ENCODE results near the gene INTS1. TPM values are rescaled to one million over a fixed set of nuclear protein-coding genes. Genes with fewer than 3 reads are reported as not detected.

The INTS1 gene
- total and polyA plus RNA-seq, 10 of the 15 experiments (the other 5 are each of a cell fraction or from before 2014, with no cell fraction given): 0.52 to 89.0 (median 15.1) TPM

DNA sequence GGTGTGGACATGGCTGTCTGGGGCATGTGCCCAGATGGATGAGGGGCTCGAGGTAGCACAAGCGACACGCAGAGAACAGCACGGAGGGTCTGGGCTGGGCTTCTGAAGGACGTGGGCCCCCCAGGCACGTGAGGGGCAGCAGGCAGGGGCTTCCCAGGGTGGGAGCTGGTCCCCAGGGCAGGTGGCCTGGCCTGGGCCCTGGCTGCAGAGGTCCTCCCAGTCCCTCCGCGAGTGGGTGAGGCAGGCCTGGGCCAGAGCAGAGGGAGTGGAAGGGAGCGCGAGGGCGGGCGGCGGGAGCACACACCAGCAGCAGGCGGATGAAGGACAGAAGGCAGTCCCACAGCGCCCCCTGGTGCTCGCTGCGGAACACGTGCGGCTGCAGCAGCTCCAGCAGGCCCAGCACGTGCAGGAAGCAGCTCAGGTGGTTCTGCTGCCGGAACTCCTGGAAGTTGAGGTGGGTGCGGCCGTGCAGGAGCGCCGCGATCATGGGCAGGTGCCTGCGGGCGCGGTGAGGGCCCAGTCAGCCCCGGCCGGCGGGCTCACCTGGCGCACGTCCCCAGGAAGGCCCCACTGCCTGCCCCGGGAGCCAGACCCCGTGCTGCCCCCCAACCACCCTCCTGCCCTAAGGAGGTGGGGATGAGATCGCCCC is 30.2 kb downstream of the INTS1 start:
- Histone ChIP-seq H3K27ac (ENCODE audit: control insufficient read depth, insufficient read depth) (no peak overlapping the region), H3K4me1 (ENCODE audit: control insufficient read depth, insufficient read depth, low read length) (no peaks in the 10 kb centered on the region), H2AFZ (ENCODE audit: control insufficient read depth, low read depth, low read length) (no peak overlapping the region), H3K4me2 (ENCODE audit: control insufficient read depth, insufficient read depth) (no peak overlapping the region), H3K4me3 (no peak overlapping the region), H3K9ac (ENCODE audit: control insufficient read depth, insufficient read depth, low read length) (no peak overlapping the region), H3K9me3 (replicated peaks; ENCODE audit: control insufficient read depth, insufficient read depth, low read length) (no peaks in the 10 kb centered on the region), H3K79me2 (ENCODE audit: control insufficient read depth, insufficient read depth, low read length) (no peaks in the 10 kb centered on the region), H4K20me1 (ENCODE audit: control insufficient read depth, insufficient read depth) (no peaks in the 10 kb centered on the region), H3K36me3 (ENCODE audit: control insufficient read depth in 2 of 2, insufficient read depth in 2 of 2, low read length in 1 of 2) (peaks cover 0 to 18% of the 10 kb centered on the region in 2 experiments; a peak in 2 of 4 replicates), H3K27me3 (replicated peaks in 1 of 2; ENCODE audit: control insufficient read depth in 2 of 2, insufficient read depth in 2 of 2, low read length in 1 of 2) (no peaks in the 10 kb centered on the region)
- SMC1A ChIA-PET (ENCODE audit: uncharacterized antibody, unreplicated experiment): interaction anchor here (0.8 kb wide), 1 partner anchor 252 kb away, joined by 3 read pairs; no protein-coding TSS in a partner anchor
- 16% methylated on average over 31 of the region's 37 CpGs for WGBS (ENCODE audit: insufficient coverage, insufficient replicate concordance, low lambda C conversion rate, missing lambda C conversion rate)
- BruUV-seq (replicated peaks): no TSS peak
- DNase-seq (ENCODE audit: low read depth, low spot score): peak; percentile 17
- ATAC-seq: peak; percentile 96
- in situ Hi-C loops (cut with MboI): no loop called here
- peak; percentile 80 for FAIRE-seq
- CTCF ChIA-PET: interaction anchor here (0.6 to 1.5 kb wide), 14 partner anchors 12 to 369 kb away, joined by 3 to 7 read pairs (median 3); no protein-coding TSS in a partner anchor
- intact Hi-C loops (cut with micrococcal nuclease; ENCODE audit: unreplicated experiment): no loop called here
- RAD21 ChIA-PET (ENCODE audit: unreplicated experiment): interaction anchor here (0.8 to 1.0 kb wide), 2 partner anchors 36 to 408 kb away, joined by 3 to 4 read pairs; no protein-coding TSS in a partner anchor
- POLR2A ChIA-PET: no interaction called here
- TF ChIP-seq NR2C1 (IDR thresholded peaks at IDR 0.05) (no peak), ASH2L (IDR thresholded peaks at IDR 0.05; ENCODE audit: borderline replicate concordance, low read depth) (no peak), KAT2A (conservative IDR thresholded peaks at IDR 0.05; ENCODE audit: control insufficient read depth, low read depth, low read length) (no peak), ELK1 (IDR thresholded peaks at IDR 0.05; ENCODE audit: low read depth, low read length) (no peak), ZBED1 (IDR thresholded peaks at IDR 0.05; ENCODE audit: borderline replicate concordance) (no peak), HDAC6 (IDR thresholded peaks at IDR 0.05; ENCODE audit: unreplicated experiment) (no peak), REST (IDR thresholded peaks at IDR 0.05; ENCODE audit: low read depth, low read length) (no peak), USF2 (IDR thresholded peaks at IDR 0.05; ENCODE audit: borderline replicate concordance, low read depth, low read length) (peak; percentile 12; the same call in 1 of the 2 replicates), USF1 (IDR thresholded peaks at IDR 0.05; ENCODE audit: borderline replicate concordance, extremely low read length, insufficient read depth, low read depth, low read length) (peak; percentile 78), MEF2B (IDR thresholded peaks at IDR 0.05; ENCODE audit: partially characterized antibody, poor library complexity, severe bottlenecking) (peak; percentile 55), MLLT1 (IDR thresholded peaks at IDR 0.05) (no peak), EED (IDR thresholded peaks at IDR 0.05; ENCODE audit: low read depth) (no peak), NR2C2 (IDR thresholded peaks at IDR 0.05; ENCODE audit: borderline replicate concordance, control insufficient read depth, insufficient read length, low read depth) (no peak)

Measured in GM12878 (cell line).